Panc1 (cell line): ENCODE data around the gene S1PR3. TPM values are rescaled to one million over a fixed set of nuclear protein-coding genes. Genes with fewer than 3 reads are reported as not detected.

Source experiments
- ATAC-seq: fragments of 200-7000 bp; cut with Tn5 transposase; 2 replicates; pipeline ENCODE4 v1.9.1; 2020; ENCODE audit warnings: mild to moderate bottlenecking, moderate library complexity
- BruUV-seq: library from RNA; stranded (reverse); fragments of 400-500 nt; replicated peaks from 2 replicates; lab custom pipeline; 2021; lab: Mats Ljungman, UMichigan
- CTCF ChIA-PET: fragments of 300-600 bp; sonication (Branson Sonifier 250); formaldehyde crosslinking; loops from one replicate; lab custom pipeline; 2022; ENCODE audit warnings: antibody characterized with exemption; lab: Charles Lee
- POLR2A ChIA-PET: fragments of 300-600 bp; sonication (Branson Sonifier 250); formaldehyde crosslinking; loops from one replicate; lab custom pipeline; 2022; ENCODE audit warnings: antibody characterized with exemption; lab: Charles Lee
- DNase-seq: peaks from one replicate; pipeline ENCODE4 v3.0.0-alpha.2; 2010; ENCODE audit warnings: low read depth, low spot score
- H3K27ac ChIP-seq: 2 replicates; pipeline ENCODE4 v1.5.1; 2011; ENCODE audit warnings: mild to moderate bottlenecking, low read length, inconsistent platforms
- H3K27me3 ChIP-seq: fragments of 200-500 bp; sonication (Bioruptor generic); 2 replicates; pipeline ENCODE4 v1.6.0; 2014; ENCODE audit warnings: low read length, inconsistent platforms; ENCODE audit not compliant: control insufficient read depth, insufficient read depth
- H3K36me3 ChIP-seq: fragments of 200-500 bp; sonication (Bioruptor generic); 2 replicates; pipeline ENCODE4 v1.5.1; 2014; ENCODE audit warnings: inconsistent platforms, mild to moderate bottlenecking, low read length, moderate library complexity; ENCODE audit not compliant: control insufficient read depth, insufficient read depth
- H3K4me1 ChIP-seq: 2 replicates; pipeline ENCODE4 v1.5.1; 2011; ENCODE audit warnings: inconsistent platforms, mild to moderate bottlenecking, low read length, moderate library complexity; ENCODE audit not compliant: control insufficient read depth, insufficient read depth
- H3K4me3 ChIP-seq, 2 experiments: 2 replicates each; pipeline ENCODE4 v1.5.1; 2011 to 2012; ENCODE audit warnings: low read depth in 2 of 2, low read length in 2 of 2, mild to moderate bottlenecking in 2 of 2, inconsistent platforms in 1 of 2, moderate library complexity in 1 of 2
- H3K9me3 ChIP-seq: fragments of 200-500 bp; sonication (Bioruptor generic); 2 replicates; pipeline ENCODE4 v1.5.1; 2014; ENCODE audit warnings: low read depth, mild to moderate bottlenecking, inconsistent platforms, low read length, moderate library complexity; ENCODE audit not compliant: control insufficient read depth, insufficient read depth
- POLR2AphosphoS5 ChIP-seq: IDR thresholded peaks from 2 replicates; pipeline ENCODE4 v1.6.1; 2012; ENCODE audit warnings: mild to moderate bottlenecking, low read depth, low read length, moderate library complexity
- SIN3A ChIP-seq: IDR thresholded peaks from 2 replicates; pipeline ENCODE4 v1.6.1; 2012; ENCODE audit warnings: low read depth, mild to moderate bottlenecking, low read length, moderate library complexity, borderline replicate concordance; ENCODE audit not compliant: insufficient read depth
- TCF7L2 ChIP-seq: IDR thresholded peaks from 2 replicates; pipeline ENCODE4 v1.6.1; 2011; ENCODE audit warnings: mild to moderate bottlenecking, low read depth, low read length, inconsistent platforms
- in situ Hi-C: cut with HindIII; loops from 2 replicates; pipeline ENCODE4 v1.10.0; 2016; ENCODE audit warnings: low sequenced_read_pairs, low pct_unique_long_range_greater_than_20kb
- intact Hi-C: fragments of 100-400 bp; cut with micrococcal nuclease; formaldehyde crosslinking; loops from one replicate; pipeline ENCODE4 v1.10.0; 2022; ENCODE audit not compliant: unreplicated experiment
- total RNA-seq: library from RNA; stranded (reverse); gene quantifications from one replicate; pipeline ENCODE4 v1.2.1, GENCODE V29; 2021; ENCODE audit not compliant: unreplicated experiment
- TF ChIP-seq, protein P1 (sequence below), 2 experiments: IDR thresholded peaks; 2 replicates each; pipeline ENCODE4 v1.6.1; 2011 to 2012; ENCODE audit warnings: low read depth in 2 of 2, control low read depth in 1 of 2, low read length in 1 of 2, mild to moderate bottlenecking in 1 of 2, moderate library complexity in 1 of 2; ENCODE audit not compliant: insufficient read depth in 1 of 2
- TF ChIP-seq, protein P2 (sequence below): fragments of 450-650 bp; IDR thresholded peaks from 2 replicates; pipeline ENCODE4 v1.5.1; 2017; ENCODE audit warnings: mild to moderate bottlenecking

The S1PR3 gene
- total RNA-seq, 1 experiment from 2014 or later: 8.1 TPM

DNA sequence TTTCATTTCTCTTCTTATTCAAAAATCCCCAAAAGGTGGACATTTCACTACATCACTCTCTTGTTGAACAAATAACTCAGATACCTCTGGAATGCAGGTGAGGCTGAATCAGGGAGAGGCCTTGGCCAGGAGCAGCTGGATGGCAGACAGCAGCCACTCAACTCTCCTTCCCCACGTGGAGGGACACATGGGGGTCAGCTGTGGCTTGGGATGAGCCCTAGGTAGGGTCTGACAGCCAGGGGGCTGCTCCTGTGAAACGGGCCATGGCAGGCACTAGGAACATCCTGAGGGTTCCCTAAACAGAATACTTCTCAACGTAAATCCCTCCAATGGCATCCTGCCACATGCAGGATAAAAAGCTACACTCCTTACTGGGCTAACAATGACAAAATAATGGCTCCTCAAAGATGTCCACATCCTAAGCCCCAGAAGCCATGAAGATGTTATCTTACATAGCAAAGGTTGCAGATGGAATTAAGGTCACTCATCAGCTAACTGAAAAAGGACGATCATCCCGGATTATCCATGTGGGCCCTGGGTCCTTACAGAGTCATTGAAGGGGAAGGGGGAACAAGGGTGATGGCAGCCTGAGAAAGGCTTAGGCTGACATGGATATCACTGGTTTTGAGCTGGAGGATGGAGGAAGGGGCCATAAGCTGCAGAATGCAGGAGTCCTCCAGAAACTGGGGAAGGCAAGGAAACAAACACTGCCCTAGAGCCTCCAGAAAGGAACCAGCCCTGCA lies 31.4 kb upstream of the S1PR3 start:
- TF ChIP-seq, protein P1, sequence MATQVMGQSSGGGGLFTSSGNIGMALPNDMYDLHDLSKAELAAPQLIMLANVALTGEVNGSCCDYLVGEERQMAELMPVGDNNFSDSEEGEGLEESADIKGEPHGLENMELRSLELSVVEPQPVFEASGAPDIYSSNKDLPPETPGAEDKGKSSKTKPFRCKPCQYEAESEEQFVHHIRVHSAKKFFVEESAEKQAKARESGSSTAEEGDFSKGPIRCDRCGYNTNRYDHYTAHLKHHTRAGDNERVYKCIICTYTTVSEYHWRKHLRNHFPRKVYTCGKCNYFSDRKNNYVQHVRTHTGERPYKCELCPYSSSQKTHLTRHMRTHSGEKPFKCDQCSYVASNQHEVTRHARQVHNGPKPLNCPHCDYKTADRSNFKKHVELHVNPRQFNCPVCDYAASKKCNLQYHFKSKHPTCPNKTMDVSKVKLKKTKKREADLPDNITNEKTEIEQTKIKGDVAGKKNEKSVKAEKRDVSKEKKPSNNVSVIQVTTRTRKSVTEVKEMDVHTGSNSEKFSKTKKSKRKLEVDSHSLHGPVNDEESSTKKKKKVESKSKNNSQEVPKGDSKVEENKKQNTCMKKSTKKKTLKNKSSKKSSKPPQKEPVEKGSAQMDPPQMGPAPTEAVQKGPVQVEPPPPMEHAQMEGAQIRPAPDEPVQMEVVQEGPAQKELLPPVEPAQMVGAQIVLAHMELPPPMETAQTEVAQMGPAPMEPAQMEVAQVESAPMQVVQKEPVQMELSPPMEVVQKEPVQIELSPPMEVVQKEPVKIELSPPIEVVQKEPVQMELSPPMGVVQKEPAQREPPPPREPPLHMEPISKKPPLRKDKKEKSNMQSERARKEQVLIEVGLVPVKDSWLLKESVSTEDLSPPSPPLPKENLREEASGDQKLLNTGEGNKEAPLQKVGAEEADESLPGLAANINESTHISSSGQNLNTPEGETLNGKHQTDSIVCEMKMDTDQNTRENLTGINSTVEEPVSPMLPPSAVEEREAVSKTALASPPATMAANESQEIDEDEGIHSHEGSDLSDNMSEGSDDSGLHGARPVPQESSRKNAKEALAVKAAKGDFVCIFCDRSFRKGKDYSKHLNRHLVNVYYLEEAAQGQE (IDR thresholded peaks at IDR 0.05; ENCODE audit: insufficient read depth in 1 of 2, low read depth in 2 of 2, low read length in 1 of 2): no peak
- TF ChIP-seq SIN3A (no peak), TCF7L2 (no peak), POLR2AphosphoS5 (no peak)
- TF ChIP-seq, protein P2, sequence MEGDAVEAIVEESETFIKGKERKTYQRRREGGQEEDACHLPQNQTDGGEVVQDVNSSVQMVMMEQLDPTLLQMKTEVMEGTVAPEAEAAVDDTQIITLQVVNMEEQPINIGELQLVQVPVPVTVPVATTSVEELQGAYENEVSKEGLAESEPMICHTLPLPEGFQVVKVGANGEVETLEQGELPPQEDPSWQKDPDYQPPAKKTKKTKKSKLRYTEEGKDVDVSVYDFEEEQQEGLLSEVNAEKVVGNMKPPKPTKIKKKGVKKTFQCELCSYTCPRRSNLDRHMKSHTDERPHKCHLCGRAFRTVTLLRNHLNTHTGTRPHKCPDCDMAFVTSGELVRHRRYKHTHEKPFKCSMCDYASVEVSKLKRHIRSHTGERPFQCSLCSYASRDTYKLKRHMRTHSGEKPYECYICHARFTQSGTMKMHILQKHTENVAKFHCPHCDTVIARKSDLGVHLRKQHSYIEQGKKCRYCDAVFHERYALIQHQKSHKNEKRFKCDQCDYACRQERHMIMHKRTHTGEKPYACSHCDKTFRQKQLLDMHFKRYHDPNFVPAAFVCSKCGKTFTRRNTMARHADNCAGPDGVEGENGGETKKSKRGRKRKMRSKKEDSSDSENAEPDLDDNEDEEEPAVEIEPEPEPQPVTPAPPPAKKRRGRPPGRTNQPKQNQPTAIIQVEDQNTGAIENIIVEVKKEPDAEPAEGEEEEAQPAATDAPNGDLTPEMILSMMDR: no peak
- in situ Hi-C loops (no loop called here), intact Hi-C loops (no loop called here)
- Histone ChIP-seq H3K27me3 (no peaks in the 10 kb centered on the region), H3K4me3 (no peak overlapping the region), H3K4me1 (no peaks in the 10 kb centered on the region), H3K27ac (no peak overlapping the region), H3K36me3 (no peaks in the 10 kb centered on the region), H3K9me3 (no peaks in the 10 kb centered on the region)
- DNase-seq: no peak
- POLR2A ChIA-PET: no interaction called here
- BruUV-seq: no TSS peak
- CTCF ChIA-PET: no interaction called here
- no peak for ATAC-seq

DNA sequence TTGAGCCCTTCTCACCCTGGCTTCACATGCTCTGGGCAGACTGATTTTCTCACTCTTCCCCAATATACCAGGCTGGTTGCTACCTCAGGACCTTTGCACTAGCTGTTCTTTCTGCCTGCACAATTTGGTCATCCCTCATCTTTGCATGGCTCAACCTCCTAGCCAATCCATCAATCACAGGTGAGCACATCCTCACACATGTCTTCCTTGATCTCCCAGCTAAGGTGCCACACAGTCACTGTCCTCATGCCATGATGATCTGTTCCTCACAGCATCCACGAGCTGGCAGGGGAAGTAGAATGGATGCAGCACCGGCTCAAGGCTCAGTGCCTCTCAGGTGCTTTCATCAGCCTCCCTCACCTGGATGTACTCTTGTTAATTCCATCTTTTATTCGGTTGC lies 30.6 kb upstream of the S1PR3 start:
- in situ Hi-C loops: no loop called here
- no peaks in the 10 kb centered on the region for H3K9me3 ChIP-seq
- no peaks in the 10 kb centered on the region for H3K4me1 ChIP-seq
- H3K27me3 ChIP-seq: no peaks in the 10 kb centered on the region
- CTCF ChIA-PET: no interaction called here
- DNase-seq (no peak), ATAC-seq (no peak)
- BruUV-seq: no TSS peak
- no peak for TF ChIP-seq POLR2AphosphoS5
- TF ChIP-seq, protein P2: no peak
- TF ChIP-seq SIN3A: no peak
- no peak for TF ChIP-seq TCF7L2
- TF ChIP-seq, protein P1 (IDR thresholded peaks at IDR 0.05; ENCODE audit: insufficient read depth in 1 of 2, low read depth in 2 of 2, low read length in 1 of 2): no peak
- POLR2A ChIA-PET: no interaction called here
- H3K36me3 ChIP-seq: no peaks in the 10 kb centered on the region
- H3K27ac ChIP-seq: no peak overlapping the region
- H3K4me3 ChIP-seq: no peak overlapping the region
- intact Hi-C loops: no loop called here
